Bronchial epithelial cell (primary cell): ENCODE data around the gene SERPINB4. TPM values are rescaled to one million over a fixed set of nuclear protein-coding genes. Genes with fewer than 3 reads are reported as not detected.

Experiments
- DNase-seq: peaks from one replicate; pipeline ENCODE4 v3.0.0-alpha.2; 2010; ENCODE audit warnings: low read depth
- FAIRE-seq: peaks from 2 replicates; lab custom pipeline; 2011; peaks lifted over from hg19 to GRCh38; lab: Jason Lieb, UNC
- H3K27me3 ChIP-seq: 2 replicates; pipeline ENCODE4 v1.5.1; 2011; ENCODE audit warnings: low read length; ENCODE audit not compliant: control insufficient read depth, insufficient read depth
- H3K36me3 ChIP-seq: 2 replicates; pipeline ENCODE4 v1.5.1; 2011; ENCODE audit warnings: low read length; ENCODE audit not compliant: control insufficient read depth, insufficient read depth
- H3K4me3 ChIP-seq: 2 replicates; pipeline ENCODE4 v1.5.1; 2011; ENCODE audit warnings: mild to moderate bottlenecking, low read depth, low read length, control low read depth
- CTCF ChIP-seq: IDR thresholded peaks from 2 replicates; pipeline ENCODE4 v1.5.1; 2011; ENCODE audit warnings: mild to moderate bottlenecking, moderate library complexity, low read length, control low read depth, inconsistent platforms; ENCODE audit not compliant: insufficient read depth, severe bottlenecking
- total RNA-seq: library from RNA; depleted of rRNA; stranded (reverse); fragments of >200 nt; gene quantifications from 2 replicates; pipeline ENCODE4 v1.2.1, GENCODE V29; 2014

Gene SERPINB4
- total RNA-seq, 1 donor from 2014 or later = 0.26 TPM

GRCh38 chr18:63637703-63638102 lies 6.4 kb downstream of the SERPINB4 start:
- FAIRE-seq (peak; percentile 72), DNase-seq (no peak)
- Histone ChIP-seq H3K27me3 (no peaks in the 10 kb centered on the region), H3K36me3 (no peaks in the 10 kb centered on the region), H3K4me3 (no peak overlapping the region)
- no peak for TF ChIP-seq CTCF

- no peak overlapping the region for H3K4me3 ChIP-seq
- DNase-seq = no peak
- H3K27me3 ChIP-seq = no peaks in the 10 kb centered on the region
- no peaks in the 10 kb centered on the region for H3K36me3 ChIP-seq
- no peak for TF ChIP-seq CTCF
- FAIRE-seq = no peak
Measured at GRCh38 chr18:63627819-63628218, 16.2 kb downstream of the SERPINB4 start.

GRCh38 chr18:63626431-63626830 lies 17.6 kb downstream of the SERPINB4 start:
- FAIRE-seq (peak; percentile 70), DNase-seq (no peak)
- Histone ChIP-seq H3K27me3 (no peaks in the 10 kb centered on the region), H3K4me3 (no peak overlapping the region), H3K36me3 (no peaks in the 10 kb centered on the region)
- TF ChIP-seq CTCF = no peak

GRCh38 chr18:63624863-63625262 lies 19.2 kb downstream of the SERPINB4 start:
- Histone ChIP-seq H3K4me3 (no peak overlapping the region), H3K36me3 (no peaks in the 10 kb centered on the region), H3K27me3 (no peaks in the 10 kb centered on the region)
- DNase-seq (no peak), FAIRE-seq (no peak)
- no peak for TF ChIP-seq CTCF

- no peaks in the 10 kb centered on the region for H3K36me3 ChIP-seq
- no peak for TF ChIP-seq CTCF
- H3K27me3 ChIP-seq = no peaks in the 10 kb centered on the region
- FAIRE-seq (no peak), DNase-seq (no peak)
- H3K4me3 ChIP-seq = no peak overlapping the region
Measured at GRCh38 chr18:63619661-63620060, 24.4 kb downstream of the SERPINB4 start.

- Histone ChIP-seq H3K27me3 (no peaks in the 10 kb centered on the region), H3K36me3 (no peaks in the 10 kb centered on the region), H3K4me3 (no peak overlapping the region)
- DNase-seq = no peak
- no peak for TF ChIP-seq CTCF
- no peak for FAIRE-seq
Measured at GRCh38 chr18:63617915-63618234, 26.2 kb downstream of the SERPINB4 start.
